Globus pallidus (tissue), 1 donor: ENCODE data around the gene SLC12A7.
"Not testable (repeated sequence)": the region's sequence is repeated elsewhere in the genome, so short reads cannot be mapped to it uniquely, and the experiment has no call there.

Experiments used
- DNase-seq: peaks from one replicate; pipeline ENCODE4 v3.0.0-alpha.2; 2015; ENCODE audit warnings: low spot score

The SLC12A7 gene

GRCh38 chr5:1095990-1096363 is 15.9 kb downstream of the SLC12A7 start:
- DNase-seq: no peak

- no peak for DNase-seq
Observed at GRCh38 chr5:1095302-1095989, 16.4 kb downstream of the SLC12A7 start.

- no peak for DNase-seq
Observed at GRCh38 chr5:1094670-1095190, 17.1 kb downstream of the SLC12A7 start.

GRCh38 chr5:1093361-1093760 is 18.5 kb downstream of the SLC12A7 start:
- DNase-seq: no peak

GRCh38 chr5:1092122-1092521 is 19.7 kb downstream of the SLC12A7 start:
- DNase-seq: no peak

- no peak for DNase-seq
Observed at GRCh38 chr5:1091632-1092031, 20.2 kb downstream of the SLC12A7 start.

- DNase-seq: no peak
Observed at GRCh38 chr5:1090538-1090937, 21.3 kb downstream of the SLC12A7 start.

GRCh38 chr5:1089621-1090040 is 22.2 kb downstream of the SLC12A7 start:
- no peak for DNase-seq

GRCh38 chr5:1089146-1089545 is 22.7 kb downstream of the SLC12A7 start:
- DNase-seq: no peak

- DNase-seq: no peak
Observed at GRCh38 chr5:1088726-1089125, 23.1 kb downstream of the SLC12A7 start.

- no peak for DNase-seq
Observed at GRCh38 chr5:1088031-1088430, 23.8 kb downstream of the SLC12A7 start.

- no peak for DNase-seq
Observed at GRCh38 chr5:1087428-1087827, 24.4 kb downstream of the SLC12A7 start.

- no peak for DNase-seq
Observed at GRCh38 chr5:1086871-1087270, 25.0 kb downstream of the SLC12A7 start.

- DNase-seq: no peak
Observed at GRCh38 chr5:1086137-1086536, 25.7 kb downstream of the SLC12A7 start.

- no peak for DNase-seq
Observed at GRCh38 chr5:1085391-1085790, 26.5 kb downstream of the SLC12A7 start.

GRCh38 chr5:1083823-1084605 is 27.8 kb downstream of the SLC12A7 start:
- DNase-seq: no peak

GRCh38 chr5:1083026-1083425 is 28.8 kb downstream of the SLC12A7 start:
- not testable (repeated sequence) for DNase-seq

GRCh38 chr5:1081519-1081918 is 30.3 kb downstream of the SLC12A7 start:
- DNase-seq: no peak

- DNase-seq: no peak
Observed at GRCh38 chr5:1080432-1080831, 31.4 kb downstream of the SLC12A7 start.

- no peak for DNase-seq
Observed at GRCh38 chr5:1079961-1080360, 31.9 kb downstream of the SLC12A7 start.

GRCh38 chr5:1079486-1079885 is 32.4 kb downstream of the SLC12A7 start:
- no peak for DNase-seq

- no peak for DNase-seq
Observed at GRCh38 chr5:1078851-1079250, 33.0 kb downstream of the SLC12A7 start.

- no peak for DNase-seq
Observed at GRCh38 chr5:1078206-1078605, 33.7 kb downstream of the SLC12A7 start.
